CD1c-positive myeloid dendritic cell (primary cell): ENCODE results near the gene ZC3HAV1.

Experiments
- DNase-seq: peaks from one replicate; pipeline ENCODE4 v3.0.0-alpha.2; 2016; ENCODE audit errors: extremely low spot score

The ZC3HAV1 gene

DNA sequence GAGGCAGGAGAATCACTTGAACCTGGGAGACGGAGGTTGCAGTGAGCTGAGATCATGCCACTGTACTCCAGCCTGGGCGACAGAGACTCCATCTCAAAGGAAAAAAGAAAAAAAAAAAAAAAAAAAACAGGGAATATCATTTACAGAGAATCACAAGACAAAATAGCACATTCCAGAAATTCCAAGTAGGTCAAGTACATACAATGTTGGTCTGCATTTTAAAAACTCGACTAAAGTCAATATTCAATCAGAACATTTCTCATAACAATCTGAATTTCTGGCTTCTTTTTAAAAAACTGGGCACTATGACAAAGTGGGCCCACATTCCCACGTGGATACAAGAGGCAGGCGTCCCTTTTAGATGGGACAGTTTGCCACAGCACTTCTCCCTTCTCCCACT lies 86.4 kb downstream of the ZC3HAV1 start:
- DNase-seq: no peak

DNA sequence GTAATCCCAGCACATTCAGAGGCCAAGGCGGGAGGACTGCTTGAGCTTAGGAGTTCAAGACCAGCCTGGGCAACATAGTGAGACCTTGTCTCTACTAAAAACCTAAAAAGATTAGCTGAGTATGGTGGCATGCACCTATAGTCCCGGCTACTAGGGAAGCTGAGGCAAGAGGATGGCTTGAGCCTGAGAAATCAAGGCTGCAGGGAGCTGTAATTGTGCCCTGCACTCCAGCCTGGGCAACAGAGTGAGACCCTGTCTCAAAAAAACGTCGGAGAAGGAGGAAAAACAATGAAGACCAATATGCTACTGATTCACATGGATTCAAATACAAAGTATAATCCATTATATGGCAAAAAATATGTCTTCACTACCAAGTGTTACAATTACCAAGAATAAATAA lies 87.2 kb downstream of the ZC3HAV1 start:
- no peak for DNase-seq

DNA sequence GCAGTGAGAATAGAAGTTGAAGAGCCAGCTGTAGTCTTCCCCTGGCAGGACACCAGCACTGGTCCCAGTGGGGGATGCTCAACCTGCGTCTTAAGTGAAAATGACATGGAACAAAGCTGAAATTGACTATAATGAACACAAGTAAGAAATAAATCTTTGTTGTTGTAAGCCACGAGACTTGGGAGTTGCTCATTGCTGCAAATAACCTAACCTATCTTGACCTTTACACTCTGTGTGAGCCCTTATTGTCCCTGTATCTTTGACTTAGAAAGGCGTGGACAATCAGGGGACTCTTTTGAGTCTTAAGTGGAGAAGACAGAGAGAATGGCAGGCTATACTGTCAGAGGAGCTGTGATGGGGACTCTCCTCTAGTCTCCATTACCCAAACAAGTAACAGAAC lies 90.6 kb downstream of the ZC3HAV1 start:
- DNase-seq: no peak

DNA sequence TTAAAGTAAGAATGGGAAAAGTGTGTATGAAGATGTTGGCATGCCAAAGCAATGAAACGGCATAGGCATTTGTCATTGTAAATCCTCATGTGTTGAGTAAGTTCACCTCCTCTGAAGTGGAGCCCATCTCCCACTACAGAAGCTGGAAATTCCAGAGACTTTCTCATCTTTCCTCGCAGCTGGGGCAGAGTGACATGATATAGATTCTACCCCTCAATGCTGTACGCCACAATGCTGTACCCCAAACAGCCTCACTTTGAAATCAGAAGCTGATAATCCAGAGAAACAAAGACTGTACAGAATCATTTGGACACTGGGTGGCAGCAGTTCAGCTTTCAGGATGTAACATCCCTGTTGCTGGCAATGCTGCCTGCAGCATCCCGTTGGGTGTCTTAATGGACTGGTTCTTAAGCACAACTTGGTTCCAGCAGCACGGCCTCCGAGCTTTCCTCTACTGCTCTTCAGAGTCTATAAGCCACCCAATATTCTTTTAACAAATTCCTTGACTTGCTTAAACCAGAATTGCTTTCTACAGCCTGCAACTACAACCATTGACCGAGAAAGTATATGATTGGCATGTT lies 92.5 kb downstream of the ZC3HAV1 start:
- DNase-seq: peak; percentile 66

DNA sequence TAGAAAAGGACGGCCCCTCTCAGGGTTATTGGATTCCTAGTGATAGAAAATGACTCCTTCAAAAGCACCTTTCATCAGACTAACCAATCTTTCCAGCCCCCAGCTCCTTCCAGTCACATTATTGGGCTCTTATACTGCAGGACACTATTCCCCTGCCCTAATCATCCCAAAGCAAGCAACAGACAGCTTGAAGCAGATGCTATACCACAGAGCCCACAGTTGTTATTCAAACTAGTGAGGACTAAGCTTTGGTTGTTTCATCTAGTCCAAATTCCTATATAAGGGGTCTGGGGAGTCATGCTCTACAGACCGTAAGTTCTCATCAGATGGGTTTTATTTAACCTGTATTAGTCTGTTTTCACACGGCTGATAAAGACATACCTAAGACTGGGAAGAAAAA lies 98.1 kb downstream of the ZC3HAV1 start:
- DNase-seq: no peak

DNA sequence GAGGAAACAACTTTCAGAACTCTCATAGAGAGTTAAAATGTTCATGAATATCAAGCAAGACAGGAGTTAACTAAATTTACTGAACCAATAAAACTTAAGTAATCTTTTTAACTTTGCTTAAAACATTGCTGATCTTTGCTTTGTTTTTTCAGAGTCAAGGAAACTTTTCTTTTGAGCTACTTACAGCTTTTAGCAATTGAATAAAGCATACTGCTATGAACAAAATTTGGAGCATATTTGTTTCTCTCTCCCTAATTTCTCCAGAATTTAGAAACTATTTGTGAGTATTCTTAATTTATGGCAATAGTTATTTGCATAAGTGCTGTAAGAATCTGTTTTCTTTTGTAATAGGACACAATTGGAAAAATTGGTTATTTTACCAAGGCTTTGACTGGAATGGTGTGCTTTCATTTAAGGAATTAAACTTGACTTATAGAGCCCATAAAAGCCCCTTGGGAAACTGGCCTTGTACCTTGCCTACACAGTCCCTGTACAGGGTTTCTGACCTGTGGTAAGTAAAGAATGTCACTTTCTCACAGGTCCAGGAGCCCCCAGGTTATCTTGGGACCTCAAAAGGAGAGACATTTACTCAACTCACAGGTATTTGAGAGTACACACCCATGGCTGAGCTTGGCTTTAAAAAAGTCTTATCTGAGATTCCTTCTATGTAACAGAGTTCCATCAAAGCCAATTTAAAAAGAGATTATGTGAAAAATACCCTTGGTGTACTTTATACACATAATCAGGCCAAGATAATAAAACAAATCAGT lies 105.0 kb downstream of the ZC3HAV1 start:
- no peak for DNase-seq

DNA sequence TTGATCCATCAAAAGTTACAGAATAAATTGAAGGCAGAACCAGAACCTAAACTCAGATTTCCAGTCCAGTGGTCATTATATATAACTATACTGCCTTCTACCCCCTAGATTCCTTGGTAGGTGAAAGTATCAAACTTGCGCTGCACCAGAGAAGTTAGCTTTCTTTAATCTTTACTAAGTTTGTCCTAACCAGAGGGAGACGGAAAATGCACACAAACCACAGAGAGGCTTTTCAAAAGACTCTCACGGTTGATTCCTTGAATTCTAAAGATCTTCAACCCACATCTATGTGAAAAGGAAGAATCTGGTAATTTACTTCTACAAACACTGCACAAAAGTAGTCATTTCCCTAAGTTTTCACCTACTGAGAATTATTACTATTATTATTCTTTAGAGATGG lies 110.1 kb downstream of the ZC3HAV1 start:
- no peak for DNase-seq
